Transverse colon (tissue), 4 donors: ENCODE results near the gene MRPL2.

Experiments used
- CTCF ChIP-seq, 5 experiments: fragments of 200-600 bp in 3 of 5; fragments of 450-650 bp in 2 of 5; sonication (generic) in 3 of 5; IDR thresholded peaks; 1 replicate in 2 of 5; 2 replicates in 3 of 5; pipeline ENCODE4 v1.5.1; 2016 to 2017; ENCODE audit warnings: antibody characterized with exemption in 5 of 5, inconsistent platforms in 3 of 5, mild to moderate bottlenecking in 2 of 5, moderate library complexity in 1 of 5
- EP300 ChIP-seq: sonication (generic); formaldehyde crosslinking; IDR thresholded peaks from one replicate; pipeline ENCODE4 v1.6.1; 2017; ENCODE audit warnings: antibody characterized with exemption, low read depth
- POLR2A ChIP-seq: fragments of 450-650 bp; IDR thresholded peaks from one replicate; pipeline ENCODE4 v1.6.1; 2016; ENCODE audit warnings: antibody characterized with exemption, mild to moderate bottlenecking, moderate library complexity
- POLR2AphosphoS5 ChIP-seq, 3 donors: sonication (generic); formaldehyde crosslinking; IDR thresholded peaks; one replicate each; pipeline ENCODE4 v1.6.1; 2016; ENCODE audit warnings: antibody characterized with exemption in 3 of 3

GRCh38 chr6:43101497-43101896 lies 42.3 kb upstream of the MRPL2 start:
- TF ChIP-seq POLR2A (no peak), CTCF (IDR thresholded peaks at IDR 0.05) (no peak), POLR2AphosphoS5 (IDR thresholded peaks at IDR 0.05) (no peak), EP300 (no peak)
